Skin epidermis (tissue), 12 donors: ENCODE measurements around the gene COMMD1.

Experiments used
- H3K27ac ChIP-seq, 21 experiments: fragments of 200-600 bp; sonication (generic) in 11 of 21; one replicate each; pipeline ENCODE4 v1.5.0; 2020; ENCODE audit warnings: mild to moderate bottlenecking in 3 of 21, inconsistent platforms in 2 of 21, moderate library complexity in 2 of 21
- H3K4me3 ChIP-seq, 7 experiments: fragments of 200-600 bp; sonication (generic) in 2 of 7; one replicate each; pipeline ENCODE4 v1.5.0; 2020; ENCODE audit warnings: inconsistent platforms in 2 of 7, mild to moderate bottlenecking in 2 of 7, moderate library complexity in 1 of 7

COMMD1 gene

GRCh38 chr2:62054029-62054791 lies 148.7 kb downstream of the COMMD1 start:
- no peak overlapping the region for H3K4me3 ChIP-seq

GRCh38 chr2:62054916-62055450 lies 149.5 kb downstream of the COMMD1 start:
- no peak overlapping the region for H3K4me3 ChIP-seq
- no peak overlapping the region for H3K27ac ChIP-seq

More at GRCh38 chr2:62054029-62054791, 148.7 kb downstream of the COMMD1 start:
- no peak overlapping the region for H3K27ac ChIP-seq

- no peak overlapping the region for H3K27ac ChIP-seq
These were observed 150.4 kb downstream of the COMMD1 start for GRCh38 chr2:62055724-62056336.

GRCh38 chr2:62056341-62056740 lies 150.9 kb downstream of the COMMD1 start:
- no peak overlapping the region for H3K4me3 ChIP-seq

More at GRCh38 chr2:62055724-62056336, 150.4 kb downstream of the COMMD1 start:
- H3K4me3 ChIP-seq: no peak overlapping the region

GRCh38 chr2:62065243-62065642 lies 159.8 kb downstream of the COMMD1 start:
- no peak overlapping the region for H3K27ac ChIP-seq
- H3K4me3 ChIP-seq: no peak overlapping the region

More at GRCh38 chr2:62056341-62056740, 150.9 kb downstream of the COMMD1 start:
- H3K27ac ChIP-seq: no peak overlapping the region

- no peak overlapping the region for H3K27ac ChIP-seq
- no peak overlapping the region for H3K4me3 ChIP-seq
These were observed 165.7 kb downstream of the COMMD1 start for GRCh38 chr2:62071126-62071598.

GRCh38 chr2:62071760-62072680 lies 166.5 kb downstream of the COMMD1 start:
- Histone ChIP-seq H3K4me3 (no peak overlapping the region), H3K27ac (no peak overlapping the region)

GRCh38 chr2:62074233-62074632 lies 168.8 kb downstream of the COMMD1 start:
- Histone ChIP-seq H3K4me3 (no peak overlapping the region), H3K27ac (no peak overlapping the region)

GRCh38 chr2:62076980-62077638 lies 171.6 kb downstream of the COMMD1 start:
- Histone ChIP-seq H3K27ac (no peak overlapping the region), H3K4me3 (no peak overlapping the region)

GRCh38 chr2:62084801-62085200 lies 179.3 kb downstream of the COMMD1 start:
- H3K4me3 ChIP-seq: no peak overlapping the region
- H3K27ac ChIP-seq: no peak overlapping the region

GRCh38 chr2:62089658-62090057 lies 184.2 kb downstream of the COMMD1 start:
- H3K27ac ChIP-seq: no peak overlapping the region
- no peak overlapping the region for H3K4me3 ChIP-seq

GRCh38 chr2:62091471-62091870 lies 186.0 kb downstream of the COMMD1 start:
- Histone ChIP-seq H3K4me3 (no peak overlapping the region), H3K27ac (no peak overlapping the region)

- Histone ChIP-seq H3K4me3 (no peak overlapping the region), H3K27ac (no peak overlapping the region)
These were observed 193.6 kb downstream of the COMMD1 start for GRCh38 chr2:62099050-62099449.

- Histone ChIP-seq H3K4me3 (no peak overlapping the region), H3K27ac (no peak overlapping the region)
These were observed 194.2 kb downstream of the COMMD1 start for GRCh38 chr2:62099523-62100175.

- no peak overlapping the region for H3K4me3 ChIP-seq
- H3K27ac ChIP-seq: no peak overlapping the region
These were observed 196.4 kb downstream of the COMMD1 start for GRCh38 chr2:62101886-62102285.

GRCh38 chr2:62102402-62102920 lies 197.0 kb downstream of the COMMD1 start:
- H3K27ac ChIP-seq: no peak overlapping the region
- no peak overlapping the region for H3K4me3 ChIP-seq

- Histone ChIP-seq H3K4me3 (no peak overlapping the region), H3K27ac (no peak overlapping the region)
These were observed 204.1 kb downstream of the COMMD1 start for GRCh38 chr2:62109554-62109953.

GRCh38 chr2:62110415-62111025 lies 205.0 kb downstream of the COMMD1 start:
- H3K4me3 ChIP-seq: no peak overlapping the region
- H3K27ac ChIP-seq: no peak overlapping the region
